Lung (tissue), 12 donors: ENCODE data around the gene DCST1. TPM values are rescaled to one million over a fixed set of nuclear protein-coding genes. Genes with fewer than 3 reads are reported as not detected.

Experiments
- ATAC-seq: fragments of 200-7000 bp; cut with Tn5 transposase; one replicate; pipeline ENCODE4 v1.9.1; 2020; ENCODE audit warnings: moderate number of reproducible peaks; ENCODE audit not compliant: insufficient read depth, low FRiP score
- DNase-seq, 3 donors: peaks; one replicate each; pipeline ENCODE4 v3.0.0-alpha.2; 2013 to 2017
- H3K27ac ChIP-seq, 2 donors: one replicate each; pipeline ENCODE4 v1.5.1; 2013; ENCODE audit warnings: mild to moderate bottlenecking in 2 of 2, moderate library complexity in 2 of 2, control low read depth in 1 of 2, inconsistent platforms in 1 of 2, low read depth in 1 of 2, low read length in 1 of 2
- H3K27me3 ChIP-seq, 3 donors: one replicate each; pipeline ENCODE4 v1.5.1; 2013; ENCODE audit warnings: low read length in 2 of 3; ENCODE audit not compliant: control insufficient read depth in 3 of 3, insufficient read depth in 3 of 3
- H3K36me3 ChIP-seq, 4 donors: one replicate each; pipeline ENCODE4 v1.5.1; 2013; ENCODE audit warnings: low read length in 4 of 4, mild to moderate bottlenecking in 1 of 4, moderate library complexity in 1 of 4; ENCODE audit not compliant: control insufficient read depth in 4 of 4, insufficient read depth in 4 of 4
- H3K4me1 ChIP-seq, 5 donors: one replicate each; pipeline ENCODE4 v1.5.1; 2013; ENCODE audit warnings: low read length in 5 of 5, mild to moderate bottlenecking in 2 of 5, moderate library complexity in 1 of 5; ENCODE audit not compliant: control insufficient read depth in 5 of 5, insufficient read depth in 5 of 5
- H3K4me3 ChIP-seq: one replicate; pipeline ENCODE4 v1.5.1; 2013; ENCODE audit warnings: mild to moderate bottlenecking, control low read depth, moderate library complexity
- H3K9ac ChIP-seq, 2 donors: one replicate each; pipeline ENCODE4 v1.5.1; 2013; ENCODE audit warnings: low read length in 2 of 2, control low read depth in 1 of 2; ENCODE audit not compliant: insufficient read depth in 1 of 2
- H3K9me3 ChIP-seq, 4 donors: one replicate each; pipeline ENCODE4 v1.5.1; 2013; ENCODE audit warnings: low read length in 3 of 4, mild to moderate bottlenecking in 1 of 4, moderate library complexity in 1 of 4; ENCODE audit not compliant: control insufficient read depth in 4 of 4, insufficient read depth in 3 of 4
- WGBS, 2 donors: extraction: QIAGEN DNeasy Blood & Tissue Kit; methylation state at CpG; one replicate each; pipeline ENCODE4 v1.1.7; 2013; 5-methylcytosine and 5-hydroxymethylcytosine counted together
- polyA plus RNA-seq, 2 donors: library from polyadenylated mRNA; stranded (reverse); fragments of 200-250 nt; gene quantifications; one replicate each; pipeline ENCODE4 v1.2.1, GENCODE V29; 2013
- total RNA-seq, 2 donors: library from RNA; depleted of rRNA in 1 of 2; stranded (reverse); fragments of >200 nt in 1 of 2; gene quantifications; one replicate each; pipeline ENCODE4 v1.2.1, GENCODE V29; 2014 to 2021
- TF ChIP-seq, protein P1 (sequence below): IDR thresholded peaks from 2 replicates; pipeline ENCODE4 v1.5.1; 2012; ENCODE audit warnings: mild to moderate bottlenecking; ENCODE audit errors: control extremely low read depth, extremely low read depth
- donor health status: control.
- donor health status: control.
- donor health status: Bipolar disorder and iron deficiency.
- donor health status: healthy.
- donor health status: DM: yes; HTN: yes; CAD: no.

Gene DCST1
- total and polyA plus RNA-seq, 4 donors, result 0.08 to 0.20 TPM; not detected in 2

- H3K27me3 ChIP-seq, result no peaks in the 10 kb centered on the region
- 78 to 83% methylated on average over 6 of the region's 6 CpGs for WGBS, 2 donors
- peaks cover 2 to 40% (median 17%) of the 10 kb centered on the region in 5 donors for H3K4me1 ChIP-seq
- no peaks in the 10 kb centered on the region for H3K9me3 ChIP-seq
- no peak overlapping the region for H3K4me3 ChIP-seq
- peak overlapping the region in 1 of 2 donors; percentile 13 for H3K9ac ChIP-seq
- peaks cover 0 to 26% (median 0%) of the 10 kb centered on the region in 4 donors for H3K36me3 ChIP-seq
- TF ChIP-seq, protein P1, sequence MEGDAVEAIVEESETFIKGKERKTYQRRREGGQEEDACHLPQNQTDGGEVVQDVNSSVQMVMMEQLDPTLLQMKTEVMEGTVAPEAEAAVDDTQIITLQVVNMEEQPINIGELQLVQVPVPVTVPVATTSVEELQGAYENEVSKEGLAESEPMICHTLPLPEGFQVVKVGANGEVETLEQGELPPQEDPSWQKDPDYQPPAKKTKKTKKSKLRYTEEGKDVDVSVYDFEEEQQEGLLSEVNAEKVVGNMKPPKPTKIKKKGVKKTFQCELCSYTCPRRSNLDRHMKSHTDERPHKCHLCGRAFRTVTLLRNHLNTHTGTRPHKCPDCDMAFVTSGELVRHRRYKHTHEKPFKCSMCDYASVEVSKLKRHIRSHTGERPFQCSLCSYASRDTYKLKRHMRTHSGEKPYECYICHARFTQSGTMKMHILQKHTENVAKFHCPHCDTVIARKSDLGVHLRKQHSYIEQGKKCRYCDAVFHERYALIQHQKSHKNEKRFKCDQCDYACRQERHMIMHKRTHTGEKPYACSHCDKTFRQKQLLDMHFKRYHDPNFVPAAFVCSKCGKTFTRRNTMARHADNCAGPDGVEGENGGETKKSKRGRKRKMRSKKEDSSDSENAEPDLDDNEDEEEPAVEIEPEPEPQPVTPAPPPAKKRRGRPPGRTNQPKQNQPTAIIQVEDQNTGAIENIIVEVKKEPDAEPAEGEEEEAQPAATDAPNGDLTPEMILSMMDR, result no peak
- peak overlapping the region in 1 of 2 donors; percentile 65 for H3K27ac ChIP-seq
- DNase-seq, result peak in 2 of 3 donors; percentile 32 to 37
- no peak for ATAC-seq
Measured at GRCh38 chr1:155011437-155012025, 22.1 kb upstream of the DCST1 start.

GRCh38 chr1:155012026-155012546 is 21.5 kb upstream of the DCST1 start:
- peak; percentile 65 to 80 (median 78) for DNase-seq
- Histone ChIP-seq H3K9me3 (no peaks in the 10 kb centered on the region), H3K27ac (peak overlapping the region in 1 of 2 donors; percentile 65), H3K27me3 (no peaks in the 10 kb centered on the region), H3K9ac (peak overlapping the region in 1 of 2 donors; percentile 13), H3K36me3 (peaks cover 0 to 28% (median 0%) of the 10 kb centered on the region in 4 donors), H3K4me3 (no peak overlapping the region), H3K4me1 (peaks cover 0 to 37% (median 19%) of the 10 kb centered on the region in 5 donors)
- ATAC-seq, result peak; percentile 49
- WGBS, 2 donors, result 17 to 28% methylated on average over 9 of the region's 9 CpGs
- TF ChIP-seq, protein P1, result no peak

DNA sequence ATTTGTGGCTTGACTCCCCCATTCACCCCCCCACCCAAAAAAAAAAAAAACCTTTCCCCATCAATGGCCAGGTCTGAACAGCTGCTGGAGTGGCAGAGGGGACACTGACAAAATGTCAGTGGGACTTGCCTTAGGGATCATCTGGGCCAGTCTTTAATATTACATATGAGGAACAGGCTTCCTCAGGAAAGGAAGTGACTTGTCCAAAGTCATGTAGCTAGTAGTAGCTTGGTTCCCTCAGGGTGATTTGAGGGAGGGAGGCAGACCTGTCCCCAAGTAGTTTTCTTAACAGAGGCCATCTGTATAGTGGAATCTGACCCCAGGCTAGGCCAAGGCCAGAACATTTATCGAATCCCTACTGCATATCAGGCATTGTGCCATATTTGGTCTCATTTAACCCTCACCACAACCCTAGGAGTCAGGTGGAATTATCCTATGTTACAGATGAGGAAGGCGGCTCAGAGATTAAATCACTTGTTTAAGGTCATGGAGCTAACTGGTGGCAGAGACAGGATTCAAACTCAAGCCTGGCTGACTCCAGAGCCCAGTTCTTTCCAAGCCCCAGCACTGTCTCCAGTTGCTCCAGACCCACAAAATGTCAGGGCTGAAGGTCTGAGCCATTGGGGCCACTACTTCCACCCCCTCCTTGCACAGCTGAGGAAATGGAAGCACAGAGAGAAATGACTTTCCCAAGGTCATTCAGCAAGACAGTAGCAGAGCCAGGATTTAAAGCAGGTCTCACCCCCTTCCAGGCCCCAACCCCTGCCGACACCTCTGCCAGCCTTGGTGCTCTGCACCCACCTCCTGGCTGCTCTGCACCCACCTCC is 20.6 kb upstream of the DCST1 start:
- DNase-seq, result no peak
- Histone ChIP-seq H3K4me3 (no peak overlapping the region), H3K9me3 (no peaks in the 10 kb centered on the region), H3K9ac (peak overlapping the region in 1 of 2 donors; percentile 42), H3K27ac (peak overlapping the region in 1 of 2 donors; percentile 65), H3K27me3 (no peaks in the 10 kb centered on the region), H3K36me3 (peaks cover 0 to 28% (median 0%) of the 10 kb centered on the region in 4 donors), H3K4me1 (peaks cover 0 to 33% (median 21%) of the 10 kb centered on the region in 5 donors)
- TF ChIP-seq, protein P1, result no peak
- 74 to 80% methylated on average over 3 of the region's 3 CpGs for WGBS, 2 donors
- ATAC-seq, result no peak
